ENCODE results near the gene PRR36.
"Not testable (repeated sequence)": the region's sequence is repeated elsewhere in the genome, so short reads cannot be mapped to it uniquely, and the experiment has no call there.

The PRR36 gene

GRCh38 chr19:7870571-7871436, 3.4 kb downstream of the PRR36 start:
- DNase-seq: peak; percentile 16 to 17

GRCh38 chr19:7869910-7870511, 4.2 kb downstream of the PRR36 start:
- DNase-seq: peak in 1 of 2 experiments; percentile 30

GRCh38 chr19:7869453-7869909, 4.7 kb downstream of the PRR36 start:
- DNase-seq: peak in 1 of 2 experiments; percentile 31

GRCh38 chr19:7868671-7869452, 5.3 kb downstream of the PRR36 start:
- DNase-seq: peak; percentile 70 to 76

GRCh38 chr19:7868326-7868670, 5.9 kb downstream of the PRR36 start:
- no peak for DNase-seq

GRCh38 chr19:7867092-7867844, 6.9 kb downstream of the PRR36 start:
- no peak for DNase-seq

- DNase-seq: no peak
Measured at GRCh38 chr19:7866399-7867091, 7.6 kb downstream of the PRR36 start.

- DNase-seq: no peak
Measured at GRCh38 chr19:7865262-7865911, 8.8 kb downstream of the PRR36 start.

- DNase-seq: no peak
Measured at GRCh38 chr19:7864690-7865074, 9.5 kb downstream of the PRR36 start.

GRCh38 chr19:7863971-7864689, 10.1 kb downstream of the PRR36 start:
- DNase-seq: no peak

- DNase-seq: no peak
Measured at GRCh38 chr19:7863157-7863970, 10.8 kb downstream of the PRR36 start.

GRCh38 chr19:7862413-7862951, 11.7 kb downstream of the PRR36 start:
- no peak for DNase-seq

GRCh38 chr19:7861619-7862412, 12.4 kb downstream of the PRR36 start:
- no peak for DNase-seq

- DNase-seq: no peak
Measured at GRCh38 chr19:7860714-7861618, 13.2 kb downstream of the PRR36 start.

GRCh38 chr19:7859831-7860713, 14.1 kb downstream of the PRR36 start:
- no peak for DNase-seq

GRCh38 chr19:7859087-7859486, 15.1 kb downstream of the PRR36 start:
- not testable (repeated sequence) for DNase-seq

Measured in AML-193 (cell line).